ENCODE measurements around the gene FAM180A.
"Not testable (repeated sequence)": the region's sequence is repeated elsewhere in the genome, so short reads cannot be mapped to it uniquely, and the experiment has no call there.

The FAM180A gene

DNA sequence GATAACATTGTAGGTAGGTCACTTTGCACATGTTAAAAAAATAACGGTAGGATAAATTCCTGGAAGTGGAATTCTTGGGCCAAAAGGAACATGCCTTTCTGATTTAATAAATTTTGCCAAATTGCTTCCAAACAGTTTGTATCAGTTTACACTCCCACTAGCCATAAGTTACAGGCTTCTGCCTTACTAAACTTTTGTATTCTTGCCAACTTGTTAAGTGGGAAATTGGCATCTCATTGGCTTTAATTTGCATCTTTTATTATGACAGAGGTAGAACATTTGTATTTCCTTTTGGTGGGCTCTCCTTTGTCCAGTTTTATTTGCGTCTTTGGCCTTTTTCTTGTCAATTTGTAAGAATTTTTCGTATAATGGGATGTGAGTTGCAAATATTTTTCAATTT is 38.3 kb upstream of the FAM180A start:
- H3K27ac ChIP-seq (ENCODE audit: insufficient read depth, low read length, poor library complexity, severe bottlenecking) = no peak overlapping the region

DNA sequence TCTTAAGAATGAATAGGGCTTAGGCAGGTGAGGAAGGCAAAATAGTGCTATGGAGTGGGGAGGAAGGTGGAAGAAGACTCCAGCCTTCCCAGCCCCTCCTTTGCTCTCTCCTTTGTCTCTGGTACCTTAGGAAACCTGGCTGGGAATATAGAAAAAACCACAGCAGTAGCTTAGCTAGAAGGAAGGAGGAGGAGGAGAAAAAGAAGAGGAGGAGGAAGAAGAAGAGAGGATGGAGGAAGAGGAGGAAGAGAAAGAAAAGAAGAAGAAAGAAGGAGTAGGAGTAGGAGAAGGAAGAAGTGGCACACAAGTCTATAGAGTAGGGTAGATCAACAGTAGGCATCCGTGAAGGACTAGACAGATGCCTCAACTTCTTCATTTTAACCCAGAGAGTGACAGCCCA is 36.5 kb upstream of the FAM180A start:
- H3K9me3 ChIP-seq (ENCODE audit: control insufficient read depth, low read length) = no peaks in the 10 kb centered on the region
- no peak for DNase-seq
- no peaks in the 10 kb centered on the region for H3K36me3 ChIP-seq (ENCODE audit: control insufficient read depth, insufficient read depth, low read length)
- no peak overlapping the region for H3K4me3 ChIP-seq (ENCODE audit: insufficient read depth, low read depth, low read length, poor library complexity, severe bottlenecking)
- H3K4me1 ChIP-seq (ENCODE audit: control insufficient read depth, insufficient read depth, low read length, poor library complexity, severe bottlenecking) = no peaks in the 10 kb centered on the region
- no peak overlapping the region for H3K27ac ChIP-seq (ENCODE audit: insufficient read depth, low read length, poor library complexity, severe bottlenecking)
- H3K27me3 ChIP-seq (replicated peaks; ENCODE audit: control insufficient read depth, insufficient read depth, low read length, poor library complexity, severe bottlenecking) = no peaks in the 10 kb centered on the region

More for the DNA sequence above, 38.3 kb upstream of the FAM180A start:
- H3K9me3 ChIP-seq (ENCODE audit: control insufficient read depth, low read length) = no peaks in the 10 kb centered on the region
- H3K36me3 ChIP-seq (ENCODE audit: control insufficient read depth, insufficient read depth, low read length) = no peaks in the 10 kb centered on the region
- no peaks in the 10 kb centered on the region for H3K27me3 ChIP-seq (replicated peaks; ENCODE audit: control insufficient read depth, insufficient read depth, low read length, poor library complexity, severe bottlenecking)
- H3K4me3 ChIP-seq (ENCODE audit: insufficient read depth, low read depth, low read length, poor library complexity, severe bottlenecking) = no peak overlapping the region
- no peak for DNase-seq
- H3K4me1 ChIP-seq (ENCODE audit: control insufficient read depth, insufficient read depth, low read length, poor library complexity, severe bottlenecking) = no peaks in the 10 kb centered on the region

DNA sequence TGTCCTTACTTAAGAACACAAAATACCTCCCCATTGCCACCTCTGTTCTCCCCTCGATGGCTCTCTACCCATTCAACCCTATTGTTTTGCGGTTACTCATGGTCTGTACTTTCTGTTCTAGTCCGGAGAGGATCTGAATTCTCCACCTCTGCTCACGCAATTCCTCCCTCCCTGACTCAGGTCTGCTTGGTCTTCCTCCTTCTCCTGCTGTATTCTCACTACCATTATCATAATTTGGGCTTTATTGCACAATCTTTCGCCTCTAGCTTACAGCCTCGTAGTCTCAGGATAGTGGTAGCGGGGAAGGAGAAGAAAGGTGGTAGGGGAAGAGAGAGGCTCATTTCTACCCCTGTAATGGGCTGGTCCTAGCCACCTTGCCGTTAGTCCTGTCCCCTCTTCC is 35.4 kb upstream of the FAM180A start:
- no peak overlapping the region for H3K27ac ChIP-seq (ENCODE audit: insufficient read depth, low read length, poor library complexity, severe bottlenecking)
- no peak for DNase-seq
- no peaks in the 10 kb centered on the region for H3K4me1 ChIP-seq (ENCODE audit: control insufficient read depth, insufficient read depth, low read length, poor library complexity, severe bottlenecking)
- no peaks in the 10 kb centered on the region for H3K9me3 ChIP-seq (ENCODE audit: control insufficient read depth, low read length)
- H3K4me3 ChIP-seq (ENCODE audit: insufficient read depth, low read depth, low read length, poor library complexity, severe bottlenecking) = no peak overlapping the region
- H3K36me3 ChIP-seq (ENCODE audit: control insufficient read depth, insufficient read depth, low read length) = no peaks in the 10 kb centered on the region
- H3K27me3 ChIP-seq (replicated peaks; ENCODE audit: control insufficient read depth, insufficient read depth, low read length, poor library complexity, severe bottlenecking) = no peaks in the 10 kb centered on the region

DNA sequence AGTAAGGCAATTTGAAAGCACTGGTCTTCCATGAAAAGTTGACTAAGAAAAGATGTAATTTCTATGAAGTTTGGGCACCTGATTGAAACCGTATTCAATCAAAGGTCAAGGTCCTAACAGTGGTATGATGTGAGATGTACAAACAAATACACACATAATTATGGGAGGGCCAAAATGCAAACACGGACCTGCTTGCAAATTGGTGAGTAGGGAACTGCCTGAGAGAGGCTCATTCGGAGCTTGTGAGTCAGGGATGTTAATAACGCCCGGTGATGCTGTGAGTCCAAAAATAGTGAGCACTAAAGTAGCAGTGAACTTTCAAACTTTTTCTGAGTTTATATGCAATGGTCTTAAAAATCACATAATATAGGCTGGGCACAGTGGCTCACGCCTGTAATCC is 34.2 kb upstream of the FAM180A start:
- Histone ChIP-seq H3K27me3 (replicated peaks; ENCODE audit: control insufficient read depth, insufficient read depth, low read length, poor library complexity, severe bottlenecking) (no peaks in the 10 kb centered on the region), H3K4me3 (ENCODE audit: insufficient read depth, low read depth, low read length, poor library complexity, severe bottlenecking) (no peak overlapping the region), H3K9me3 (ENCODE audit: control insufficient read depth, low read length) (no peaks in the 10 kb centered on the region), H3K27ac (ENCODE audit: insufficient read depth, low read length, poor library complexity, severe bottlenecking) (no peak overlapping the region), H3K36me3 (ENCODE audit: control insufficient read depth, insufficient read depth, low read length) (no peaks in the 10 kb centered on the region), H3K4me1 (ENCODE audit: control insufficient read depth, insufficient read depth, low read length, poor library complexity, severe bottlenecking) (no peaks in the 10 kb centered on the region)
- no peak for DNase-seq

DNA sequence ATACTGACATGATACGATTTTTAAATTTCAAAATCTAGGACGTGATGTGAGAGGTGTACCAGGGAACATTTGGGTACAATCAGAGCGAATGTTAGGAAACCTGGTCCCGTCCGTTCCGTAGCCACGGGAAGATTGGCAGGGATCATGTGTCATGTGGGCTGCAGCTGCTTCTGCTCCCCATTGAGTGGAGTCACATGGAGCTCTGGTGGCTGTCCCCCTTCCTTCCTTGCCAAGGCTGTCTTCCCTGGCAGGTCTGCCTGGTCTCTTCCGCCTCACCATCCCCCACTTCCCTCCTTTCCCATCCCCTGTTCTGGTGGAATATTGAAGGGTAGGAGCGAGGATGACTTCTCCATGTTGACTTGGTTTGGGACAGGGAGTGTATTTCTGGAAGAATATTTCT is 33.8 kb upstream of the FAM180A start:
- Histone ChIP-seq H3K36me3 (ENCODE audit: control insufficient read depth, insufficient read depth, low read length) (no peaks in the 10 kb centered on the region), H3K27me3 (replicated peaks; ENCODE audit: control insufficient read depth, insufficient read depth, low read length, poor library complexity, severe bottlenecking) (no peaks in the 10 kb centered on the region), H3K27ac (ENCODE audit: insufficient read depth, low read length, poor library complexity, severe bottlenecking) (no peak overlapping the region), H3K9me3 (ENCODE audit: control insufficient read depth, low read length) (no peaks in the 10 kb centered on the region), H3K4me3 (ENCODE audit: insufficient read depth, low read depth, low read length, poor library complexity, severe bottlenecking) (no peak overlapping the region), H3K4me1 (ENCODE audit: control insufficient read depth, insufficient read depth, low read length, poor library complexity, severe bottlenecking) (no peaks in the 10 kb centered on the region)
- no peak for DNase-seq

DNA sequence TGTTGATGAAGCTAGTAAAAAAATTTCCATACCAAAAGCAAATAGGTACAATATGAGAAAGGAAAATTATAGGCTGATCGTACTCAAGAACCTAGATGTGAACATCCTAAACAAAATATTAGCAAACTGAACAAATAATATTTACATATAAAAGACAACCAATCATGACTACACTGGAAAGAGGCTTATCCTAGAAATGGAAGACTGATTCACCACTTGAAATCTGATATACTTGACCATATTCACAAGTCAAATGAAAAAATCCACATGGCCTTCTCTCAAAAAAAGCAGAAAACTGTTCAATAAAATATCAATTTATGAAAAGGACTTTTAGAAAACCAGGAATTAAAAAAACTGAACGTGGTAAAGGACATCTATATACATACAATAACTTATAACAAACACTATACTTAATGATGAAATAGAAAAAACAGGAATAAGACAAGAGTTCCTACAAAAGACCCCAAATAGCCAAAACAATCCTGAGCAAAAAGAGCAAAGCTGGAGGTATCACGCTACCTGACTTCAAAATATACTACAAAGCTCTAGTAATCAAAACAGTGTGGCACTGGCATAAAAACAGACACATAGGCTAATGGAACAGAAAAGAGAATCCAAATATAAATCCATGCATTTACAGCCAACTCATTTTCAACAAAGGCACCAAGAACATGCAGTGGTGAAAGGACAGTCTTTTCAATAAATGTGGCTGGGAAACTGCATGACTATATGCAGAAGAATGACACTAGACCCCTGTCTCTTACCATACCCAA is 29.2 kb upstream of the FAM180A start:
- DNase-seq = no peak
- H3K4me3 ChIP-seq (ENCODE audit: insufficient read depth, low read depth, low read length, poor library complexity, severe bottlenecking) = no peak overlapping the region
- H3K27ac ChIP-seq (ENCODE audit: insufficient read depth, low read length, poor library complexity, severe bottlenecking) = no peak overlapping the region
- no peaks in the 10 kb centered on the region for H3K27me3 ChIP-seq (replicated peaks; ENCODE audit: control insufficient read depth, insufficient read depth, low read length, poor library complexity, severe bottlenecking)
- no peaks in the 10 kb centered on the region for H3K9me3 ChIP-seq (ENCODE audit: control insufficient read depth, low read length)
- H3K4me1 ChIP-seq (ENCODE audit: control insufficient read depth, insufficient read depth, low read length, poor library complexity, severe bottlenecking) = no peaks in the 10 kb centered on the region
- H3K36me3 ChIP-seq (ENCODE audit: control insufficient read depth, insufficient read depth, low read length) = no peaks in the 10 kb centered on the region

DNA sequence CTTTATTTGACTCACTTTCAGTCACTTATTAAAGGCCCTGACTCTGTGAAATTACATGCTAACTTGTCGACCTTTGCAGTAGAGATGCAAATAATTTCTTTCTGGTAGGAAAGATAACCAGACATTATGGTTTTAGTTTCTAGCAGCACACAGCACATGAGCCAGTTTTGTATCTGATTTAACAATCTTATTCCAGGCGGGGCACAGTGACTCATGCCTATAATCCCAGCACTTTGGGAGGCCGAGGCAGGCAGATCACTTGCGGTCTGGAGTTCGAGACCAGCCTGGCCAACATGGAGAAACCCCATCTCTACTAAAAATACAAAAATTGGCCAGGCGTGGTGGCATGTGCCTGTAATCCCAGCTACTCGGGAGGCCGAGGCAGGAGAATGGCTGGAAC is 27.3 kb upstream of the FAM180A start:
- H3K36me3 ChIP-seq (ENCODE audit: control insufficient read depth, insufficient read depth, low read length); H3K27me3 ChIP-seq (replicated peaks; ENCODE audit: control insufficient read depth, insufficient read depth, low read length, poor library complexity, severe bottlenecking); H3K27ac ChIP-seq (ENCODE audit: insufficient read depth, low read length, poor library complexity, severe bottlenecking): not testable (repeated sequence)

DNA sequence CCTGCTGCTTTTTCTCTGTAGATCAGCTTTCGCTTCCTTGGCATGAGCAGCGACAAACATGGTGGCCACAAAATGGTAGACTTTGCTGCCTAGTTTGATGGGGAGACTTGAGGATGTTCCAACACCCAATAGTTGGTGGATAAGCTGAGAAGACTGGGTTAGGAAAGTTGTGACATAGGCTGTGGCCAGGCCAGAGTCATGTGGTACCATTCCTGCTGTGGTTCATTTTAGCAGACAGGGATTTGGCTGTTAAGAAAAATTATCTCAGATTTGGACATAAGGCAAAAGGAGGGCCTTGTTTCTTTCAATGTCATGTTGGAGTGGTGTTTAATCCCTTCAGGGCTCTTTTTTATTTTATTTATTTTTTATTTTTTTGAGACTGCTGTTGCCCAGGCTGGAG is 26.6 kb upstream of the FAM180A start:
- Histone ChIP-seq H3K9me3 (ENCODE audit: control insufficient read depth, low read length) (no peaks in the 10 kb centered on the region), H3K4me3 (ENCODE audit: insufficient read depth, low read depth, low read length, poor library complexity, severe bottlenecking) (no peak overlapping the region), H3K4me1 (ENCODE audit: control insufficient read depth, insufficient read depth, low read length, poor library complexity, severe bottlenecking) (no peaks in the 10 kb centered on the region), H3K36me3 (ENCODE audit: control insufficient read depth, insufficient read depth, low read length) (no peaks in the 10 kb centered on the region), H3K27ac (ENCODE audit: insufficient read depth, low read length, poor library complexity, severe bottlenecking) (no peak overlapping the region), H3K27me3 (replicated peaks; ENCODE audit: control insufficient read depth, insufficient read depth, low read length, poor library complexity, severe bottlenecking) (no peaks in the 10 kb centered on the region)
- DNase-seq = no peak

More for the DNA sequence above, 27.3 kb upstream of the FAM180A start:
- not testable (repeated sequence) for DNase-seq; H3K4me3 ChIP-seq (ENCODE audit: insufficient read depth, low read depth, low read length, poor library complexity, severe bottlenecking); H3K9me3 ChIP-seq (ENCODE audit: control insufficient read depth, low read length); H3K4me1 ChIP-seq (ENCODE audit: control insufficient read depth, insufficient read depth, low read length, poor library complexity, severe bottlenecking)

DNA sequence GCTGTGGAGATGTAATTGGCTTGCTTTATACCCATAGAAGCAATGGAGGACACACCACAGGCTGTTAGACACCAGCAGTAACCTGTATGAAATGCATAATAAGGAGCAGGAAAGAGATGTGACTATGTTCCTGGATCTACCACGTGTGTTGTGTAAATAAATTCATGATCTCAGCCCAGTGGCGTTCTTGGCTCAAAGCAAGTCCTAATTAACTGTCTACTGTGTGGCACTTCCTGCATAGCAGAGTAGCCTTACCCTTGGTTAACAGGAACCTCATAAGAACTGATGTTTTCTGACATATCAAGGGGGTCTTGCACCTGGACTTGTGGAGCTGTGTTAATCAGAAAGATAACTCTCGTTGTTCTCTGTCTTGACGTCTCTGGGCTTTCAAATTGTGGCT is 25.7 kb upstream of the FAM180A start:
- Histone ChIP-seq H3K27me3 (replicated peaks; ENCODE audit: control insufficient read depth, insufficient read depth, low read length, poor library complexity, severe bottlenecking) (peaks cover 3% of the 10 kb centered on the region), H3K27ac (ENCODE audit: insufficient read depth, low read length, poor library complexity, severe bottlenecking) (no peak overlapping the region), H3K4me3 (ENCODE audit: insufficient read depth, low read depth, low read length, poor library complexity, severe bottlenecking) (no peak overlapping the region), H3K36me3 (ENCODE audit: control insufficient read depth, insufficient read depth, low read length) (no peaks in the 10 kb centered on the region), H3K4me1 (ENCODE audit: control insufficient read depth, insufficient read depth, low read length, poor library complexity, severe bottlenecking) (no peaks in the 10 kb centered on the region), H3K9me3 (ENCODE audit: control insufficient read depth, low read length) (no peaks in the 10 kb centered on the region)
- DNase-seq = no peak

DNA sequence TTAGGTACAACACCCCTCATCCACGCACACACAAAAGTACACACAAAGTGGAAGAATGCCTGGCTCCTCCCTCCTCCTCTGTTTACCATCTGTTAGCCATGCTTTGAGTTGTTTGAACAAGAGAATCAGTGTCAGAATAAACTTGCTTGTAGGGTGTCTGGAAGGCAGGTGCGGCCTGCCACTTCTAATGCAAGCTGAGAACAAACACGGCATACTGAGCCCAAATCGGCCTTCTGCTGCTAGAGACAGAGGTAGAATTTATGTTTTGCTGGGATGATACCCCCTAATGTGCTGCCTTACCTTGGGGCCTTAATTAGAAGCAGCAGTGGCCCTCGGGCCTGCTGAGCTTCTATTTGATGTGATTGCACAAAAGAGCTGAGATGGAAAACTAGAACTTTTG is 24.9 kb upstream of the FAM180A start:
- H3K27ac ChIP-seq (ENCODE audit: insufficient read depth, low read length, poor library complexity, severe bottlenecking) = no peak overlapping the region
- no peaks in the 10 kb centered on the region for H3K36me3 ChIP-seq (ENCODE audit: control insufficient read depth, insufficient read depth, low read length)
- H3K4me1 ChIP-seq (ENCODE audit: control insufficient read depth, insufficient read depth, low read length, poor library complexity, severe bottlenecking) = no peaks in the 10 kb centered on the region
- no peak for DNase-seq
- H3K9me3 ChIP-seq (ENCODE audit: control insufficient read depth, low read length) = no peaks in the 10 kb centered on the region
- H3K27me3 ChIP-seq (replicated peaks; ENCODE audit: control insufficient read depth, insufficient read depth, low read length, poor library complexity, severe bottlenecking) = peaks cover 5% of the 10 kb centered on the region
- H3K4me3 ChIP-seq (ENCODE audit: insufficient read depth, low read depth, low read length, poor library complexity, severe bottlenecking) = no peak overlapping the region
